ENCODE measurements around the gene MATN1.

- TF ChIP-seq CTCF (IDR thresholded peaks at IDR 0.05) = no peak
- no peak for TF ChIP-seq POLR2A (IDR thresholded peaks at IDR 0.05)
Measured at GRCh38 chr1:30724175-30724574, 790 bp upstream of the MATN1 start.

Measured in Peyer's patch (tissue), 4 donors.